Measurements from ENCODE around the gene SERTAD1.

SERTAD1 gene

DNA sequence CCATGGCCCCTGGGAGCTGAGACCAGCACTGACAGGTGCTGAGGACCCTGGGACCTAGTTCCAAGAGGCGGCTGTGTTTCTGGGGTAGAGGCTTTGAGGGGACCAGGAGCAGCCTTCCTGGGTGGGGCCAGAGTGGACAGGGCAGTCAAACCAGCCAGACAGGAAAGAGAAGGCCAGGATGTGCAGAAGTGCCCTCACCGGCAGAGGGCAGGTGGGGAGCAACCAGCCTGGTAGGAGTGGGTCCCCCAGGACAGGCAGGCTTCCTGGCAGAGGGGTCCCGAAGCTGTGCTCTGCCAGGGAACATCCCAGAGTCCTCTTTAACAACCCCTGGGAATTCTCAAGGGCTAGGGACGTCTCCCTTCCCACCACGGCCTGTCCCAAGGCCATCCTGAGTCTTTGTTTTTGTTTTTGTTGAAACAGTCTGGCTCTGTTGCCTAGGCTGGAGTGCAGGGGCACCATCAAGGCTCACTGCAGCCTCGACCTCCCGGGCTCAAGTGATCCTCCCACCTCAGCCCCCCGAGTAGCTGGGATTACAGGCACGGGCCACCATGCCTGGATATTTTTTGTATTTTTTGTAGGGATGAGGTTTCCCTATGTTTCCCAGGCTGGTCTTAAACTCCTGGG, 32.8 kb downstream of the SERTAD1 start:
- TF ChIP-seq, protein P1, sequence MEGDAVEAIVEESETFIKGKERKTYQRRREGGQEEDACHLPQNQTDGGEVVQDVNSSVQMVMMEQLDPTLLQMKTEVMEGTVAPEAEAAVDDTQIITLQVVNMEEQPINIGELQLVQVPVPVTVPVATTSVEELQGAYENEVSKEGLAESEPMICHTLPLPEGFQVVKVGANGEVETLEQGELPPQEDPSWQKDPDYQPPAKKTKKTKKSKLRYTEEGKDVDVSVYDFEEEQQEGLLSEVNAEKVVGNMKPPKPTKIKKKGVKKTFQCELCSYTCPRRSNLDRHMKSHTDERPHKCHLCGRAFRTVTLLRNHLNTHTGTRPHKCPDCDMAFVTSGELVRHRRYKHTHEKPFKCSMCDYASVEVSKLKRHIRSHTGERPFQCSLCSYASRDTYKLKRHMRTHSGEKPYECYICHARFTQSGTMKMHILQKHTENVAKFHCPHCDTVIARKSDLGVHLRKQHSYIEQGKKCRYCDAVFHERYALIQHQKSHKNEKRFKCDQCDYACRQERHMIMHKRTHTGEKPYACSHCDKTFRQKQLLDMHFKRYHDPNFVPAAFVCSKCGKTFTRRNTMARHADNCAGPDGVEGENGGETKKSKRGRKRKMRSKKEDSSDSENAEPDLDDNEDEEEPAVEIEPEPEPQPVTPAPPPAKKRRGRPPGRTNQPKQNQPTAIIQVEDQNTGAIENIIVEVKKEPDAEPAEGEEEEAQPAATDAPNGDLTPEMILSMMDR (IDR thresholded peaks at IDR 0.05; ENCODE audit: control insufficient read depth, insufficient read depth, low read depth, low read length, missing control alignments) = peak; percentile 47
- H3K4me3 ChIP-seq (ENCODE audit: control insufficient read depth, low read depth, low read length) = no peak overlapping the region
- no peak for DNase-seq (ENCODE audit: low read depth)

DNA sequence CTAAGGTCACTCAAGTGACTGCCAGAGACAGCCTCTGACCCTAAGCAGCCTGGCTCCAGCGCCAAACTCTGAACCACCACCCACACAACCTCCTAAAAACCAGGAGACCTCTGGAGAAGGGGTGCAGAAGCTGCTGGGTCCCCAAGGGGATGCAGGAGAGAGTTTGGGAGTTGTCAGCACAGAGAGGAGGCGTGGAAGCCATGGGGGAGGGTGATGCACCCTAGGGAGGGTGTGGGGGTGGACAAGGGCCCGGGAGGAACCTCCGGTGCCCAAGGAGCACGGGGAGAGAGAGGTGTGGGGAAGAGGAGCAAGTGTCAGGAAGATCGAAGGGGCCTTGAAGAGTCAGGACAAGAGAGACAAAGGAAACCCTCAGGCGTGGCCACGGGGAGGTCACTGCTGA, 33.7 kb downstream of the SERTAD1 start:
- H3K4me3 ChIP-seq (ENCODE audit: control insufficient read depth, low read depth, low read length) = no peak overlapping the region
- DNase-seq (ENCODE audit: low read depth) = no peak
- TF ChIP-seq, protein P1 (IDR thresholded peaks at IDR 0.05; ENCODE audit: control insufficient read depth, insufficient read depth, low read depth, low read length, missing control alignments) = no peak

DNA sequence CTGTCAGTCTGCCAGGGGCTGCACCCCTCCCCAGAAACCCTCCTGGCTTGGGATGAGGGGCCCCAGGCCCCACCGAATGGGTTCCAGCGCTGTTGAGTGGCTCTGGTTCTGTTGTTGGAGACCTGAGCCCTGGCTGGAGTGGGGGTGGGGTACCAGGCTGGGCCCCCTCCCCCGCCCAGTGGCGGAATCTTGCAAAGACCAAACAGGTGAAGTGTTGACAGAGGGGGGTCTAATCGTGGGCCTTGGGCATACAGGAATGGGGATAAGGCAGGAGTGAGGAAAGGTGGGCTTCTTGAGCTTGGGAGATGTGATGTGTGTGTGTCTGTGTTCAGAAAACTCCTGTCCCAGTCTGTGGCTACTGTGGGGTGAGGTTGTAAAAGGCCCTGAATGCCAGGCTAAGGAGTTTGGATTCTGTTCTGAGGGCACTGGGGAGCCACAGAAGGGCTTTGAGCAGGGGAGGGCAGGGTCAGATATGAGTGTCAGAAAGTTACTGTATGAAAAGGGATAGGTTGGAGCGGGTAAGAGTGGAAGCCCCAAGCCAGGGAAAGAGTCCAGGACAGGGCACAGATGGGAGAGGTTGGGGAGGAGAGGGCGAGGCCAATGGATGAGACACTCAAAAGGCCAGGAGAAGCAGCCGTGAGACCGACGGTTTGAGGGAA, 35.6 kb downstream of the SERTAD1 start, which contains the start of gene HIPK4:
Gene HIPK4 (minus strand): TSS at position 98 of the 659 bp plus-strand sequence. CDS start 279 bp downstream, outside the sequence.
- no peak for DNase-seq (ENCODE audit: low read depth)
- TF ChIP-seq, protein P1 (IDR thresholded peaks at IDR 0.05; ENCODE audit: control insufficient read depth, insufficient read depth, low read depth, low read length, missing control alignments) = no peak
- H3K4me3 ChIP-seq (ENCODE audit: control insufficient read depth, low read depth, low read length) = no peak within 1 kb of the TSS

DNA sequence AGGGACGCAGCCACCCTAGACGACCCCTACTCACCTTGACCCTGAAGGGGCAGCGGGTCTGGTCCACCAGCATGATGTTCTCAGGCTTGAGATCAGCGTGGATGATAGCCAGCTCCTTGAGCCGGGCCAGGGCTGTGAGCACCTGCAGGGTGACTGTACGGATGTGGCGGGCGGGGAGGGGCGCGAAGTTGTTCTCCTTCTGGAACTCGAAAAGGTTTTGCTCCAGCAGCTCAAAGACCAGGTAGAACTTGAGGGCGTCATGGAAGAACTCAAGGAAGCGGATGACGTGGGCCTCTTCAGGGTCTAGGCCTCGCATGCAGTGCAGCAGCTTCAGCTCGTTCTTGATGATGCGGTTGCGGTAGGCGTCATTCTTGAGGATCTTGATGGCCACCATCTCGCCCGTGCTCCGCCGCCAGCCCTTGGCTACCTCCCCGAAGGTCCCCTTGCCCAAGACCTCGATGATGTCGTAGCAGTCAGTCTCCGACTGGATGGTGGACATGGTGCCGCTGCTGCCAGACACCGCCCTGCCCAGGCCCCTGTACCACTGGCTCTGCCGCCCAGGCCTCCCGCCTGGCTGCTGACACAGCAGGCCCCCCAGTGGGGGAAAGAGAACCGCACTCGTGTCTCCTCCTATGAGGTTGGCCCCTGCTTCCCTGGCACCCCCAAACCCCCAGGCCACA, 36.2 kb downstream of the SERTAD1 start:
- DNase-seq (ENCODE audit: low read depth) = no peak
- H3K4me3 ChIP-seq (ENCODE audit: control insufficient read depth, low read depth, low read length) = no peak overlapping the region
- TF ChIP-seq, protein P1 (IDR thresholded peaks at IDR 0.05; ENCODE audit: control insufficient read depth, insufficient read depth, low read depth, low read length, missing control alignments) = no peak

DNA sequence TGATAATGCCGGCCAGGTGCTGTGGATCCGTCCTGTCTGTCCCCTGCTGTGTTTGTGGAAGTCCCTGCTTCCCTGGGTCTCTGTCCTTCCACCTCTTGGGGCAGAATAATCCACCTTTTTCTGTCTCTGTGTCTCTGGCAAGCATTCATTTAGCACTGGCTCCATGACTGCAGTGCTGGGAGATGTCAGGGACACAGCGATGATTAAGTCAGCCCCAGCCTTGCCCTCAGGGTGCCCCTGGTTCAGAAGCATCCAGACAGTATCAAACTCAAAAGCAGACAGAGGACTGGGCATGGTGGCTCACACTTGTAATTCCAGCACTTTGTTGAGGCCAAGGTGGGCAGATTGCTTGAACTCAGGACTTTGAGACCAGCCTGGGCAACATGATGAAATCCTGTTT, 37.3 kb downstream of the SERTAD1 start:
- no peak for DNase-seq (ENCODE audit: low read depth)
- H3K4me3 ChIP-seq (ENCODE audit: control insufficient read depth, low read depth, low read length) = no peak overlapping the region
- TF ChIP-seq, protein P1 (IDR thresholded peaks at IDR 0.05; ENCODE audit: control insufficient read depth, insufficient read depth, low read depth, low read length, missing control alignments) = no peak

DNA sequence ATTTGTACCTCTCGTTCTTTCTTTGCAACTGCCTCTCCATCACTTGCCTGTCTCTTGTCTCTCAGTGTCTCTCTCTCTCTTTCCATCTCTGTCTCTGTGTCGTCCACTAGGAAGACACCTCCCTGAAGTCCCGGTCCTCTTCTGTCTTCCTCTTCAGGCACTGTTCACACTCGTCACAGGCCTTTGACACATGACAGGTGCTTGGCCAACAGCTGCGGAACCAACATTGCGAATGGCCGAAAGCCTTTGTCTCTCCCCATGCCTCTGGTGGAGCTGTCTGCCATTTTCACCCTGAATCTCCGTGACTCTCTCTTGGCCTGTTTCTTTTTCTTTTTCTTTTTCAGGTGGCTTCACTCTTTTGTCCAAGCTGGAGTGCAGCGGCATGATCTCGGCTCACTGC, 38.6 kb downstream of the SERTAD1 start:
- H3K4me3 ChIP-seq (ENCODE audit: control insufficient read depth, low read depth, low read length) = no peak overlapping the region
- no peak for DNase-seq (ENCODE audit: low read depth)
- TF ChIP-seq, protein P1 (IDR thresholded peaks at IDR 0.05; ENCODE audit: control insufficient read depth, insufficient read depth, low read depth, low read length, missing control alignments) = no peak
